Islet precursor cell (in vitro differentiated cells): ENCODE measurements around the gene SCML1.

Experiments
- DNase-seq: peaks from one replicate; pipeline ENCODE4 v3.0.0-alpha.2; 2018

The SCML1 gene

GRCh38 chrX:17801431-17801830 is 64.1 kb downstream of the SCML1 start:
- DNase-seq = no peak

- DNase-seq = no peak
Observed at GRCh38 chrX:17802756-17803155, 65.5 kb downstream of the SCML1 start.

GRCh38 chrX:17803449-17803848 is 66.2 kb downstream of the SCML1 start:
- DNase-seq = no peak
